Measurements from ENCODE around the gene FERMT2.

GRCh38 chr14:52911904-52912303 is 38.9 kb downstream of the FERMT2 start:
- TF ChIP-seq CTCF (IDR thresholded peaks at IDR 0.05), result no peak
- no peak for TF ChIP-seq EP300 (IDR thresholded peaks at IDR 0.05)
- no peak for TF ChIP-seq POLR2A (IDR thresholded peaks at IDR 0.05)
